AG09309 (cell line): ENCODE data around the gene NINJ2.

Experiments used
- DNase-seq: peaks from one replicate; pipeline ENCODE4 v3.0.0-alpha.2; 2010; ENCODE audit warnings: low read depth
- H3K4me3 ChIP-seq: 2 replicates; pipeline ENCODE4 v1.5.1; 2011; ENCODE audit warnings: mild to moderate bottlenecking, low read depth, low read length, moderate library complexity; ENCODE audit not compliant: control insufficient read depth
- CTCF ChIP-seq: IDR thresholded peaks from 2 replicates; pipeline ENCODE4 v1.5.1; 2011; ENCODE audit warnings: mild to moderate bottlenecking, low read depth, low read length, inconsistent platforms; ENCODE audit not compliant: insufficient read depth, control insufficient read depth; ENCODE audit errors: missing control alignments

The NINJ2 gene

GRCh38 chr12:520119-520518, 143.1 kb downstream of the NINJ2 start:
- no peak overlapping the region for H3K4me3 ChIP-seq

GRCh38 chr12:517538-517937, 145.7 kb downstream of the NINJ2 start:
- no peak overlapping the region for H3K4me3 ChIP-seq
- DNase-seq, result no peak
- TF ChIP-seq CTCF, result no peak

More at GRCh38 chr12:520119-520518, 143.1 kb downstream of the NINJ2 start:
- no peak for DNase-seq
- TF ChIP-seq CTCF, result no peak
